Measurements from ENCODE around the gene VPS52.

DNA sequence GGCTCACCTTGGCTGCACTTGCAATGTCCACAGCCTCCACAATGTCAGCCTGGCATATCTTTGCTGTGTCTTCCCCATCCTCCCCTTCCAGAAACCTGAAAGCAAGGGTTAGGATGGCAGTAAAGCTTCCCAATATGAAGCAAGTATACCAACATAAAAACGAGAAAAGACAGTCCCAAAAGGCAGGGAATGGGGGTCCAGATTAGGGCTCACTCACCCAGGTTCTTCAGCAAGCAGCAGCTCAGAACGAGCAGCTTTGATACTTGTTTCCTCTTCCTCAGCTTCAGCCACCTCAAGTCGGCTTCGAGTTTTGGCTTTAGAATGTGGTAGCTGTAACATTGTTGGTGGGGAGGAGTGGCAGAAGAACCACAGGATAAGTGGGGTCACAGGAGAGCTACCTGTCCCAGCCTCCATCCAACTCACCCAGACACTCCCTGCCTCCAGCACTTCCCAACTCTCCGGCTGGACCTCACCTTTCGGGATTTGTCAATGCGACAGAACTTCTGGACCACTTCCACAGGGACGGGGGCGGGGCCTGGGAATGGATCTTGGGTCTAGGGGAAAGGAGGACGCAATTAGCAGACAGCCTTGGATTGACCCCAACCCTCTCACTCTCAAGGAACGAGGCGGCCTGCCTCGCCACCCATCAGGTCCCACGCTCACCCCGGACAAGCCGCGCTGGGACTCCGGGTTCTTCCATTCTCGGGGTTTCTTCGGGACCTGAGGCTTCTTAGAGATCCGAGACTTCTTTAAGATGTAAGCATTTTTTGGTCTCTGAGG is 16.7 kb upstream of the VPS52 start:
- TF ChIP-seq, protein P1, sequence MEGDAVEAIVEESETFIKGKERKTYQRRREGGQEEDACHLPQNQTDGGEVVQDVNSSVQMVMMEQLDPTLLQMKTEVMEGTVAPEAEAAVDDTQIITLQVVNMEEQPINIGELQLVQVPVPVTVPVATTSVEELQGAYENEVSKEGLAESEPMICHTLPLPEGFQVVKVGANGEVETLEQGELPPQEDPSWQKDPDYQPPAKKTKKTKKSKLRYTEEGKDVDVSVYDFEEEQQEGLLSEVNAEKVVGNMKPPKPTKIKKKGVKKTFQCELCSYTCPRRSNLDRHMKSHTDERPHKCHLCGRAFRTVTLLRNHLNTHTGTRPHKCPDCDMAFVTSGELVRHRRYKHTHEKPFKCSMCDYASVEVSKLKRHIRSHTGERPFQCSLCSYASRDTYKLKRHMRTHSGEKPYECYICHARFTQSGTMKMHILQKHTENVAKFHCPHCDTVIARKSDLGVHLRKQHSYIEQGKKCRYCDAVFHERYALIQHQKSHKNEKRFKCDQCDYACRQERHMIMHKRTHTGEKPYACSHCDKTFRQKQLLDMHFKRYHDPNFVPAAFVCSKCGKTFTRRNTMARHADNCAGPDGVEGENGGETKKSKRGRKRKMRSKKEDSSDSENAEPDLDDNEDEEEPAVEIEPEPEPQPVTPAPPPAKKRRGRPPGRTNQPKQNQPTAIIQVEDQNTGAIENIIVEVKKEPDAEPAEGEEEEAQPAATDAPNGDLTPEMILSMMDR (IDR thresholded peaks at IDR 0.05), result peak in 1 of 6 experiments; percentile 9
- no peak for TF ChIP-seq POLR2A (IDR thresholded peaks at IDR 0.05)
- no peak for TF ChIP-seq EP300 (IDR thresholded peaks at IDR 0.05)
